WERI-Rb-1 (cell line): ENCODE measurements around the gene NEB.

ENCODE experiments used
- DNase-seq: peaks from one replicate; pipeline ENCODE4 v3.0.0-alpha.2; 2020
- H3K27ac ChIP-seq: fragments of 250-450 bp; sonication (Bioruptor Pico); 2 replicates; pipeline ENCODE4 v1.5.1; 2020; ENCODE audit warnings: mild to moderate bottlenecking, moderate library complexity
- H3K27me3 ChIP-seq: fragments of 250-450 bp; sonication (Bioruptor Pico); 2 replicates; pipeline ENCODE4 v1.5.1; 2021; ENCODE audit warnings: mild to moderate bottlenecking, low read depth, moderate library complexity; ENCODE audit not compliant: insufficient read depth, severe bottlenecking
- H3K36me3 ChIP-seq: fragments of 250-450 bp; sonication (Bioruptor Pico); 2 replicates; pipeline ENCODE4 v1.5.1; 2020; ENCODE audit warnings: mild to moderate bottlenecking, moderate library complexity
- H3K4me3 ChIP-seq: 2 replicates; pipeline ENCODE4 v1.5.1; 2011; ENCODE audit warnings: low read depth, mild to moderate bottlenecking, control low read depth, low read length
- H3K9me3 ChIP-seq: fragments of 250-450 bp; sonication (Bioruptor Pico); 2 replicates; pipeline ENCODE4 v1.5.1; 2021; ENCODE audit warnings: mild to moderate bottlenecking, moderate library complexity; ENCODE audit not compliant: severe bottlenecking
- TF ChIP-seq, protein P1 (sequence below): IDR thresholded peaks from 2 replicates; pipeline ENCODE4 v1.5.1; 2011; ENCODE audit warnings: low read depth, mild to moderate bottlenecking, control low read depth, inconsistent platforms, low read length

Gene NEB

DNA sequence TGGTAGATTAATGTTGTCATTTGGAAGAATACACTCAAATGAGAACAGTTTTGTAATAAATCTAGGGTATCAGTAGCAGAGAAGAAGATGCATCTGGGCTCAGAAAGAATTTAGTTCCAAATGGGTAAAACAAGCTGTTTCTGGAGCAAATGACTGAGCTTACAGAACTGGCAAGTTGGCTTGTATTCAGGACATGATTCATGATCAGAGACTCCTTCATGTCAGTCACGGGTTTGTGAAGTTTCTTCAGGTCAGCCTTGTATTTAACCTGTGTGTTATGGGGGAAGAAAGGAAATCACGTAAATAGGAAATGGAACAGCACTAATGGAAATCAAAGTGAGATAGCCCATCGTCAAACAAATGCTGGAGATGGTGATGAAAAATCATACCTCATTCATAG, 215.5 kb downstream of the NEB start:
- no peak overlapping the region for H3K27ac ChIP-seq
- H3K27me3 ChIP-seq = no peaks in the 10 kb centered on the region
- no peaks in the 10 kb centered on the region for H3K9me3 ChIP-seq
- no peak for DNase-seq
- TF ChIP-seq, protein P1, sequence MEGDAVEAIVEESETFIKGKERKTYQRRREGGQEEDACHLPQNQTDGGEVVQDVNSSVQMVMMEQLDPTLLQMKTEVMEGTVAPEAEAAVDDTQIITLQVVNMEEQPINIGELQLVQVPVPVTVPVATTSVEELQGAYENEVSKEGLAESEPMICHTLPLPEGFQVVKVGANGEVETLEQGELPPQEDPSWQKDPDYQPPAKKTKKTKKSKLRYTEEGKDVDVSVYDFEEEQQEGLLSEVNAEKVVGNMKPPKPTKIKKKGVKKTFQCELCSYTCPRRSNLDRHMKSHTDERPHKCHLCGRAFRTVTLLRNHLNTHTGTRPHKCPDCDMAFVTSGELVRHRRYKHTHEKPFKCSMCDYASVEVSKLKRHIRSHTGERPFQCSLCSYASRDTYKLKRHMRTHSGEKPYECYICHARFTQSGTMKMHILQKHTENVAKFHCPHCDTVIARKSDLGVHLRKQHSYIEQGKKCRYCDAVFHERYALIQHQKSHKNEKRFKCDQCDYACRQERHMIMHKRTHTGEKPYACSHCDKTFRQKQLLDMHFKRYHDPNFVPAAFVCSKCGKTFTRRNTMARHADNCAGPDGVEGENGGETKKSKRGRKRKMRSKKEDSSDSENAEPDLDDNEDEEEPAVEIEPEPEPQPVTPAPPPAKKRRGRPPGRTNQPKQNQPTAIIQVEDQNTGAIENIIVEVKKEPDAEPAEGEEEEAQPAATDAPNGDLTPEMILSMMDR = no peak
- H3K36me3 ChIP-seq = no peaks in the 10 kb centered on the region
- no peak overlapping the region for H3K4me3 ChIP-seq

DNA sequence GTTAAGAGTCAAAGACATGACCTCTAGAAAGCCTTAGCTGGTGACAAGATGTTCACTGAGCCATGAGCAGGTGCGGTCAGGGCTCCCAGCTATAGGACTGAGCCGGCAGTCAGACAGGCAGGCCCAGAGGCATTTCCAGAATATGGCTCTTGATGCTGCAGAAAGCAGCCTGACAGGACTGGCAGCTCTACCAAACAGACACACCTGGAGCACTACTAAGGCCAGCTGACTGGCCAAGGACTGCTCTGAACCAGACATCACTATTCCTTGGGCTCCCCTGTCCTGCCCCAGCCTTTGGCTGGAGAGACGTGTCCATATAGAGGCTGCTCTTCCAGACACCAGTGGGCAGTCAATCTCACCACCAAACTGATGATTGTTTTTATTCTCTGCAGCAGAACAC, 225.8 kb downstream of the NEB start:
- Histone ChIP-seq H3K27ac (no peak overlapping the region), H3K4me3 (no peak overlapping the region), H3K27me3 (no peaks in the 10 kb centered on the region), H3K36me3 (no peaks in the 10 kb centered on the region), H3K9me3 (no peaks in the 10 kb centered on the region)
- no peak for DNase-seq
- TF ChIP-seq, protein P1 = no peak

DNA sequence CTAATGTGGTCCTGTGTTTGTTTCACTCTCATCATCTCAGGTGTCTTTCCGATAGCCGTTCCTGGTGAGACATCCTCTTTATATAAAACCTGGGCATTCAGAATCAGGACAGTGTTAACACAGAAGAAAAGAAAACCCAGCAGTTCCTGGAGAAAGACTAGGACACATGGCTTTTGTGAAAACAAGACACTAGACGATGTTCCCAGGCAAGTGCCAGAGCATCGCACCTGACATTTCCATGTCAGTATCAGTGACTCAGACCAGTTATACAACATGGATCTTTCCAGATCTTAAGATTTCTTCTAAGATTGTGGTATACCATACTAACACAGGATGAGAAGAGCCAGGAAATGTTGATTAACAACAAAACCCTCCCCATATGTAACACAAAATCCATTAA, 228.1 kb downstream of the NEB start:
- DNase-seq = no peak
- H3K4me3 ChIP-seq = no peak overlapping the region
- no peaks in the 10 kb centered on the region for H3K9me3 ChIP-seq

DNA sequence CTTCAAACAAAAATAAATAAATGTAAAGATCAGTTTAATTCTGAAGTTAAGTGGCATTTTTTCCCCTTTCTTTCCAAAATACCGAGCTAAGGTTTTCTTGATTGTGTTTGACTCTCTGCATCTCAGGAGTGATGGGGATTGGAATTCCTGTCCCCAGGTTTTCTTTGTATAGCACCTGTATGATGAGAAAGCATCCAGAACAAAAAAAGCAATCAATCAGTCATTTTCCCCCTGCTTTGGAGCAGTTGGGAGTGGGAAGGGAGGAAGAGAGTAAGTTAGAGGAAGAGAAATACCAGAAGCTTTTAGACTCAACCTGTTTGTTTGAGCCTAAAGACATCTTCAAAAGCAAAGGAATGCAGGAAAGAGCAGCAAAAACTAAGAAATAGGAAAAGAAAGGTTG, 236.1 kb downstream of the NEB start:
- no peaks in the 10 kb centered on the region for H3K9me3 ChIP-seq
- TF ChIP-seq, protein P1 = no peak
- DNase-seq = no peak
- H3K36me3 ChIP-seq = no peaks in the 10 kb centered on the region
- no peaks in the 10 kb centered on the region for H3K27me3 ChIP-seq
- no peak overlapping the region for H3K27ac ChIP-seq
- no peak overlapping the region for H3K4me3 ChIP-seq

More for the DNA sequence above, 228.1 kb downstream of the NEB start:
- TF ChIP-seq, protein P1 = no peak
- no peaks in the 10 kb centered on the region for H3K36me3 ChIP-seq
- H3K27me3 ChIP-seq = no peaks in the 10 kb centered on the region
- H3K27ac ChIP-seq = no peak overlapping the region

DNA sequence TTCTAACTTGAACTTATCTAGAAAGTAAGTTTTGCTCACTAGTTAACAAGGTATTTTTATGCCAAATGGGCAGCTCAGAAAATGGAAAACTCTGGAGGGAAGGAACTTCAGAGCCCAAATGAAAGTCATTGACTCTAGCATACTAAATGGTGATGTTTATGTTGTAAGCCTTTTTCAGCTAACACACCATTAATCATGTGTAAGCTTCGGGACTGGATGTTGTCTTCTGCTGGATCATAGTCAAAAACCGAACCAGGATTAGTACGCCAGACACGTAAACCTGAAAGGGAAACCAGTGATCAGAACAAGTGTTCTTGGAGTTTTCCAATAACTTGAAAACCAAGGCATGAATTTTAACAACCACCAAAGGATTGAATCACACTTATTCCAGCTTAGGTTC, 242.8 kb downstream of the NEB start:
- H3K9me3 ChIP-seq = no peaks in the 10 kb centered on the region
- TF ChIP-seq, protein P1 = no peak
- no peak overlapping the region for H3K27ac ChIP-seq
- no peak overlapping the region for H3K4me3 ChIP-seq
- no peaks in the 10 kb centered on the region for H3K36me3 ChIP-seq
- H3K27me3 ChIP-seq = no peaks in the 10 kb centered on the region
- DNase-seq = no peak

DNA sequence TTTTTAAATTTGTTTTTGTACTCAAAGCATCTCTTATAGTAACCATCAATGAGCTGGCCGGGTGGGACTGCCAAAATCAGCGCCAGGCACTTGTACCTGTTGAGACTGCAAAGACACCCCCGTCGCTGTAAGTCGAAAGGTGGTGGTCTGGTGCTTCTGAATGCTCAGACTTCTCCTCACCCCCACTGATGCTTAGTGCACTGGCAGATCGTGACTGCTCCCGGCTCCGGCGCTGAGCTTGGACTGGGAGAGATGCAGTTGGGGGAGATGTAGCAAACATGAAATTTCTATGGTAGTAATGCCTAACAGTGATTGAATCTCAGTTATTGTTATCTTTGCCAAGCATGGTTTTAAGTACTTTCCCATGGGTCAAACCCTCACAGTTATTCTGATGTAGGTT, 244.0 kb downstream of the NEB start:
- TF ChIP-seq, protein P1 = no peak
- no peaks in the 10 kb centered on the region for H3K27me3 ChIP-seq
- no peak for DNase-seq
- H3K4me3 ChIP-seq = no peak overlapping the region
- H3K36me3 ChIP-seq = no peaks in the 10 kb centered on the region
- H3K9me3 ChIP-seq = no peaks in the 10 kb centered on the region
- H3K27ac ChIP-seq = no peak overlapping the region
